CD4-positive, alpha-beta T cell treated with Interleukin-21 for 1 hour (primary cell): Measurements from ENCODE around the gene ANKLE1.
A peak's percentile ranks its signal among the peaks of the same experiment; 100 is the strongest.
"Not testable (repeated sequence)": the region's sequence is repeated elsewhere in the genome, so short reads cannot be mapped to it uniquely, and the experiment has no call there.

Source experiments
- DNase-seq: peaks from one replicate; pipeline ENCODE4 v3.0.0-alpha.2; 2020

The ANKLE1 gene

GRCh38 chr19:17248011-17248776 lies 33.5 kb upstream of the ANKLE1 start:
- DNase-seq = no peak

GRCh38 chr19:17249887-17250548 lies 31.7 kb upstream of the ANKLE1 start:
- DNase-seq = no peak

DNA sequence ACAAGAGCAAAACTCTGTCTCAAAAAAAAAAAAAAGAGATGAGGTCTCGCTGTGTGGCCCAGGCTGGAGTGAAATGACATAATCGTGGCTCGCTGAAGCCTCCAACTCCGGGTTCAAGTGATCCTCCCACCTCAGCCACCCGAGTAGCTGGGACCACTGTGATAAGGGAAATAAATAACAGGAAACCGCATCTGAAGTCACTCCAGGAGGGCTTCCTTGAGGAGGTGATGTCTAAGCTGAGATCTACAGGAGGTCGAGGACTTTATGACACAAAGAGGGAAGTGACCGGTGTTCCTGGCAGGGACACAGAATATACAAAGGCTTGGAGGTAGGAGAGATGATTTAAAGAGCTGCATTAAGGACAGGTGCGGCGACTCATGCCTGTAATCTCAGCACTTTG lies 27.1 kb upstream of the ANKLE1 start:
- DNase-seq = no peak

DNA sequence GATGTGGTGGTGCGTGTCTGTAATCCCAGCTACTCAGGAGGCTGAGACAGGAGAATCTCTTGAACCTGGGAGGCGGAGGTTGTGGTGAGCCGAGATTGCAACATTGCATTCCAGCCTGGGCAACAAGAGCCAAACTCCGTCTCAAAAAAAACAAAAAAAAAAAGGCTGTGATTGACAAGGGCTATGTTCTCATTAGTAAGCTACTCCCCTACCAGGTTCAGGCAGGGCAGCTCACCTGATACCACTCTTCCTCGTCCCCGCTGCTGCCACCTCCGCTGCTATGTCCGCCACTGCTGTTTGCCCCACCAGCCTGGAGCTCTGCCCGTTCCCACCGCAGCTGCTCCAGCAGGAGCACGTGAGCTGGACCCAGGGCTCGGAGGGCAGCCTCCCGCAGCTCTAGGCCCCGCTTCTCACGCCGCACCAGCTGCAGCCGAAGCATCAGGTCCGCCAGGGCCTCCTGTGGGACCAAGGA lies 26.5 kb upstream of the ANKLE1 start:
- no peak for DNase-seq

- DNase-seq = no peak
Observed at GRCh38 chr19:17256130-17256529, 25.6 kb upstream of the ANKLE1 start.

DNA sequence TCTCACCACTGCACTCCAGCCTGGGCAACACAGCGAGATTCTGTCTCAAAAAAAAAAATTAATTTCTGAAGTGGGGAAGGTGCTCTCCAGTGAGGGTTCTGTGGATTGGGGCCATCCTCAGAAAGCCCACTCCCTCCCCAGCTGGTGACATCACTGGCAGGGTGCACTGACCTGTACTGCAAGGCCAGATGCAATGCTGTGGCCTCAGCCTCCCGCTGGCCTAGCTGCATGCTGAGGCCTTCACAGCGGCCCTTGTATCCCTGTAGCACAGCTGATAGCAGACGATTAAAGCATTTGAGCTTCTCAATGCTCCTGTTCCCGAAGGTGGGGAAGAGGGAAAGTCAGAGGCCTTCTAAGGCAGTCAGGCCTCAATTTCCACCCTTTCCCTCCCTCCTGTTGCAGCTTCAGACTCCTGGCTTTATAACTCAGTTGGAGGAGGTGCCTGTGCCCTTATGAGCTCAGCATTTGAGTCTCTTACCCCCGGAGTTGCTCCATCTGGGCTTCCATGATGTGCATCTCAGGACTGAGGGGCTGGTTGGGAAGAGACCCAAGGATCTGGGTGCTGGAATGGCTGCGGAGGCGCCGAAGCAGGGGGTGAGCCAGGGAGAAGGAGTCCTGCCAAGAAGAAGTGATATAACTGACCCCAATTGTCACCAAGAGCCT lies 22.5 kb upstream of the ANKLE1 start:
- DNase-seq = no peak

GRCh38 chr19:17259934-17260333 lies 21.8 kb upstream of the ANKLE1 start:
- DNase-seq = no peak

DNA sequence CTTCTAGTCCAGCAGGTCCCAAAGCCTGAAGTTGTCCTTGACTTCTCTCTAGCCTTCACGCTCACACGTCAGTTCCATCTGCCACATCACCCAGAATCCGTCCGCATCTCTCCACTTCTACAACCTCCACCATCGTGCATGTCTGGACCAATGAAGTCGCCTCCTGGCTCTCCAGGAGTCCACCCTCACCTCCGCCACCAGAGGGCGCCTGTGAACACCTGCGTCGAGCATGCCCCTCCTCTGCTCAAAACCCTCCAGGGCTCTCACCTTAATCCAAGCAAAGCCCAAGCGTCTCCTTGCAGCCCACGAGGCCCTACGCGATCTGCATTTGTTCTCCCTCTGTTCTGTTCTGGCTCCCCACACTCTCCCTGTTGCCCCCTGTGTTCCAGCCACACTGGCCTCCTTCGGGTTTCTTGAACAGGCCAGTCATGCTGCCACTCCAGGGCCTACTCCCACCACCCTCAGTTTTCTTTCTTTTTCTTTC lies 20.8 kb upstream of the ANKLE1 start:
- DNase-seq = peak; percentile 91

DNA sequence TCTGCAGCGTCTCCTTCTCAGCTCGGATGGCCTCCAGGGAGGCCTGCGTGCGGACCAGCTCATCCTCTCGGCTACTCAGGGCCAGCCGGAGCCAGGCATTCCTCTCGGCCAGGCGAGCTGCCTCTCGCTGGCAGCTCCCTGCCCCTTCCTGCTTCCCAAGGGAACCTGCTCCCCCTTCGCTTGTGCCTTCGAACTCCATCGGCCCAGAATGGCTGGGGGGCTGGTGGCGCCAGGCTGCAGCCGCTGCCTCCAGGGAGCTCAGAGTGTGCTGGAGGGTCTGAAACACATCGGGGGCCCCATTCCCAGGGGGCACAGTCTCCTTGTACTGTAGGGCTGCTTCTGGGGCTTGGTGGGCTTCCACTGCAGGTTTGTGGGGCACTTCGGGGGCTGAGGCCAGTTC lies 19.1 kb upstream of the ANKLE1 start:
- no peak for DNase-seq

- no peak for DNase-seq
Observed at GRCh38 chr19:17263712-17264640, 17.7 kb upstream of the ANKLE1 start.

DNA sequence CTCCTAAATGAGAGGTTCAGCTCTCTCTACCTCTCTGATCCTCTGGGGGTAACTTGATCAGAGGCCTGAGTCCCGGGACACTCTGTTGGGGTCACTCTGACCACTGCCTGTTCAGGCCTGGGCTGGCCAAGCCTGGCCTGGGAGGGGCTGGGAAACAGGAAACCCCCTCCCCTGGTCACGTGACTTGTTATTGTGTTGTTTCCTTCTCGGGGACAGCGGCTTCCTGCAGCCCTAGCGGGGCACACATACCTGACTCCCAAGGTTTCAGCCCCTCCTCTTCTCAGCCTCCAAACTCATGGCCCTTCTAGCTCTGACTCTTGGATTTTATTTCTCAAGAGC lies 17.1 kb upstream of the ANKLE1 start, which contains the start of gene USHBP1:
USHBP1 (minus strand) TSS at position 105 of the 339 bp plus-strand sequence. CDS start 446 bp downstream, outside the sequence.
- DNase-seq = no peak

- DNase-seq = no peak
Observed at GRCh38 chr19:17266026-17266425, 15.7 kb upstream of the ANKLE1 start.

DNA sequence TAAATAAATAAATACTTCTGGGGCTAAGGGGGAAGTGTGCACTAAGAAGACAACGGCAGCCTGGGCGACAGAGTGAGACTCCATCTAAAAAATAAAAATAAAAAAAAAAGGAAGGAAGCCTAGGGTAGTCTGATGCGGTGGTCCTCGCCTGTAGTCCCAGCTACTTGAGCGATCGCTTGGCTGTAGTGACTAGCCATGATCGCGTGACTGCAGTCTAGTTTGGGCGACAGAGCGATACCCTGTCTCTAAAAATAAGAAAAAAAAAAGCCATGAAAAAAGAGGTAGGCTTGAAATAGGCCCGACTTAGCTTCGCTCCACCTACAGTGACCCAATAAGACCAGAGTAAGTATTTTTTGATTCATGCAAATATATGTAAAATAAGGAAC lies 15.1 kb upstream of the ANKLE1 start:
- no peak for DNase-seq

GRCh38 chr19:17266975-17267788 lies 14.5 kb upstream of the ANKLE1 start, which contains the start of gene BABAM1:
TSS of gene BABAM1 (plus strand) at chr19:17267443. CDS start at chr19:17268807, 1,364 bp downstream.
- peak; percentile 99 for DNase-seq

DNA sequence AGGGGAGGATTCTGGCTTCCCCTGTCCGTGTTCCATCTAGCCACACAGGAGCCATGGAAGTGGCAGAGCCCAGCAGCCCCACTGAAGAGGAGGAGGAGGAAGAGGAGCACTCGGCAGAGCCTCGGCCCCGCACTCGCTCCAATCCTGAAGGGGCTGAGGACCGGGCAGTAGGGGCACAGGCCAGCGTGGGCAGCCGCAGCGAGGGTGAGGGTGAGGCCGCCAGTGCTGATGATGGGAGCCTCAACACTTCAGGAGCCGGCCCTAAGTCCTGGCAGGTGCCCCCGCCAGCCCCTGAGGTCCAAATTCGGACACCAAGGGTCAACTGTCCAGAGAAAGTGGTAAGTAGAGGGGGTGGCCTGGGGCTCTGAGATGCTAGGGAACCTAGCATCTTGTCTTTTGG lies 12.9 kb upstream of the ANKLE1 start:
- DNase-seq = no peak

DNA sequence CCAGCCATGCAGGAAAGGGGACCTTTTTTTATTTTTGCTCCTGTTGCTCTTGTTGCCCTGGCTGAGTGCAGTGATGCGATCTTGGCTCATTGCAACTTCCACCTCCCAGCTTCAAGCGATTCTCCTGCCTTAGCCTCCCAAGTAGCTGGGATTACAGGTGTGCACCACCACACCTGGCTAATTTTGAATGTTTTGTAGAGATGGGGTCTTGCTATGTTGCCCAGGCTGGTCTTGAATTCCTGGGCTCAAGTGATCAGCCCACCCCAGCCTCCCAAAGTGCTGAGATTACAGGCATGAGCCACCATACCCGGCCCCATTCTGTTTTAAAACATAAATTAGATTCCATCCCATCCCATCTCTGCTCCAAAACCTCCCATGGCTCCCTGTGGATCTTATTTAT lies 6.8 kb upstream of the ANKLE1 start:
- not testable (repeated sequence) for DNase-seq

GRCh38 chr19:17275441-17276175 lies 6.1 kb upstream of the ANKLE1 start:
- no peak for DNase-seq

DNA sequence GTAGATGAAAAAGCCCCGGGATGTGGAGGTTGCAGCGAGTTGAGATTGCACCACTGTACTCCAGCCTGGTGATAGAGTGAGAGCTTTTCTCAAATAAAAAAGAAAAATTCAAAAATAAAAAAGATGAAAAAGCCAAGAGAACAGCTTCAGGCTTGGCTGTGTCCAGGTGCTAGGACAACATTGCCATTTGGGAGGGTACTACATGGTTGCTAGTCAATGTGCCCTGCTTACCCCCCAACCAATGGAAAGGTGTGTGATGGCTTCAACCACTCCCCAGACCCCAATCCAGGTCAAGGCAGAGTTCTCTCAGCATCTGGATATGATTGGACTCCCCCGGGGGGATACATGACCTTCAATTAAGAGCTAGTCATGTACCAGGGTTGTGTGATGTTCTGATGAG lies 2.3 kb upstream of the ANKLE1 start:
- DNase-seq = no peak

GRCh38 chr19:17282488-17283125 lies 906 bp downstream of the ANKLE1 start:
- peak; percentile 80 for DNase-seq

DNA sequence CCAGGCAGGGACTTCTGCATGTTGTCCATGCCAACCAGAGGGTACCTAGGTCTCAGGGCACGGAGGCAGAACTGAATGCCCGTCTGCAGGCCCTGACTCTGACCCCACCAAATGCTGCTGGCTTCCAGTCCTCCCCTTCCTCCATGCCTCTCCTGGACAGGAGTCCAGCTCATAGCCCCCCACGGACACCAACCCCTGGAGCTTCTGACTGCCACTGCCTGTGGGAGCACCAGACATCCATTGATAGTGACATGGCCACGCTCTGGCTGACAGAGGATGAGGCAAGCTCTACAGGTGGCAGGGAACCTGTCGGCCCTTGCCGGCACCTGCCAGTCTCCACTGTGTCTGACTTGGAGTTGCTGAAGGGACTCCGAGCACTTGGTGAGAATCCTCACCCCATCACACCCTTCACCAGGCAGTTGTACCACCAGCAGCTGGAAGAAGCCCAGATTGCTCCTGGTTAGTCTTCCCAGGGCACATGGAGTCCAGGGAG lies 1.8 kb downstream of the ANKLE1 start:
- no peak for DNase-seq
